ENCODE results near the gene BTBD2.
"Not testable (repeated sequence)": the region's sequence is repeated elsewhere in the genome, so short reads cannot be mapped to it uniquely, and the experiment has no call there.

BTBD2 gene

GRCh38 chr19:2037651-2038255 lies 22.2 kb upstream of the BTBD2 start:
- POLR2A ChIA-PET, result no interaction called here
- TF ChIP-seq LEF1 (IDR thresholded peaks at IDR 0.05; ENCODE audit: borderline replicate concordance) (no peak), FOXK2 (IDR thresholded peaks at IDR 0.05) (no peak), NFRKB (IDR thresholded peaks at IDR 0.05) (no peak), SP1 (IDR thresholded peaks at IDR 0.05) (no peak), FOXM1 (IDR thresholded peaks at IDR 0.05; ENCODE audit: borderline replicate concordance) (no peak), L3MBTL2 (conservative IDR thresholded peaks at IDR 0.05) (no peak), ZNF384 (IDR thresholded peaks at IDR 0.05) (no peak), SUZ12 (IDR thresholded peaks at IDR 0.05) (no peak), TARDBP (IDR thresholded peaks at IDR 0.05) (no peak), CTBP1 (IDR thresholded peaks at IDR 0.05; ENCODE audit: borderline replicate concordance) (no peak)
- TF ChIP-seq, protein P1, sequence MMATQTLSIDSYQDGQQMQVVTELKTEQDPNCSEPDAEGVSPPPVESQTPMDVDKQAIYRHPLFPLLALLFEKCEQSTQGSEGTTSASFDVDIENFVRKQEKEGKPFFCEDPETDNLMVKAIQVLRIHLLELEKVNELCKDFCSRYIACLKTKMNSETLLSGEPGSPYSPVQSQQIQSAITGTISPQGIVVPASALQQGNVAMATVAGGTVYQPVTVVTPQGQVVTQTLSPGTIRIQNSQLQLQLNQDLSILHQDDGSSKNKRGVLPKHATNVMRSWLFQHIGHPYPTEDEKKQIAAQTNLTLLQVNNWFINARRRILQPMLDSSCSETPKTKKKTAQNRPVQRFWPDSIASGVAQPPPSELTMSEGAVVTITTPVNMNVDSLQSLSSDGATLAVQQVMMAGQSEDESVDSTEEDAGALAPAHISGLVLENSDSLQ (IDR thresholded peaks at IDR 0.05), result no peak
- no peak for DNase-seq (ENCODE audit: extremely low spot score)
- CTCF ChIA-PET, result no interaction called here

GRCh38 chr19:2036424-2036823 lies 20.9 kb upstream of the BTBD2 start:
- POLR2A ChIA-PET, result no interaction called here
- TF ChIP-seq FOXK2 (IDR thresholded peaks at IDR 0.05) (no peak), SUZ12 (IDR thresholded peaks at IDR 0.05) (no peak), SP1 (IDR thresholded peaks at IDR 0.05) (no peak)
- CTCF ChIA-PET, result no interaction called here
- DNase-seq (ENCODE audit: extremely low spot score), result no peak

DNA sequence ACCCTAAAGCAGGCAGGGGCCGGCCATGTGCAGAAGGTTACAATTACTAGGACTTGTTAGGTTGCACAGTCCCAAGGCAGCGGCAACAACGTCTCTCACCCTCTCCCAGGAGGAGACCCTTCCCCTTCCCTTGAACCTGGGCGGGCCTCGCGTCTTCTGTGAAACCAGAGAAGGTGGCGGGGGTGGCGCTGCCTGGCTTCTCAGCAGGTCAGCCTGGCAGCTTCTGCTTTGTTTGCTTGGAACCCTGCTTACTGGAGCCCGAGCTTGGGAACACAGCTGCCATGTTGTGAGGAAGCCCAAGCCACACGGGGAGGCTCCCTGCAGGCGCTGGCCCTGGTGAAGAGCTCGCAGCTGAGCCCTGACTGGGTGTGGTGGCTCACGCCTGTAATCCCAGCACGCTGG lies 20.1 kb upstream of the BTBD2 start:
- ChIA-PET CTCF (interaction anchor here (0.8 kb wide), 1 partner anchor 18 kb away, joined by 3 read pairs; no protein-coding TSS in a partner anchor), POLR2A (interaction anchor here (1.0 to 1.4 kb wide), 3 partner anchors 8 to 16 kb away, joined by 3 to 5 read pairs (median 4); partner anchors contain the start of gene MKNK2)
- DNase-seq (ENCODE audit: extremely low spot score), result no peak
- no peak for TF ChIP-seq FOXA1 (IDR thresholded peaks at IDR 0.05)

DNA sequence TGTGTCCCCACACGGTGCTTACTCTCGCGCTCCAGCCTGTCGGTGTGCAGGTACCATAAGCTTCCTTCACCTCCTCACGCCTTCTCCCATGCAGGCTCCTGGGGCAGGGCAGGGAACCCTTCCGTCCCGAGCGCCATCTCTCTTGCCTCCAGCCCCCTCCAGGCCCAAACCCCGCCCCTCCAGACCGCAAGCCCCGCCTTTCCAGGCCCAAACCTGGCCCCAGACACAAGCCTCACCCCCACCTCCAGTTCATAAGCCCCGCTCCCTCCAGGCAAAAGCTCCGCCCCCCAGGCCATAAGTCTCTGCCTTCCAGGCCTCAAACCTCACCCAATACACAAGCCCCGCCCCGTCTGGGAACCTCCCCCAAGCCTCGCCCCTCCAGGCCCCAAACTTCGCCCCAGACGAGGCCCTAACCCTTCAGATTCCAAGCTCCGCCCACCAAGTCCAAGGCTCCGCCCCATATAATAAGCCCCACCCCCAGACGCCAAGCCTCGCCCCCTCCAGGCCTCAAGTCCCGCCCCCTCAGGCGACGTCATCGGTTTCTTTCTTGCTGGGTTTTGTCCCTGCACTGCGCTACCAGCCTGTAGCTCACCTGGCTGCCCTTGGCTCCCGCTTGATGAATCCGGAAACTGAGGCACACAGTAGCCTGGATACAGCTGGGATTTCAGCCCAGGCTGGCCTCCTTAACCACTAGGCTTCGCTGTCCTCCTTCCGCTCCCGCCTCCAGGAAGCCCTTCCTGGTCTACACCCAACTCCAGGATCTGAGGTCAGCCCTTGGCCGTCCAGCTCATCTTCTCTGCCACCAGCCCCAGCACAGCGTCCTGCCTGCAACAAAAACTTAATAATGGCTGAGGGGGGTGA lies 19.4 kb upstream of the BTBD2 start:
- TF ChIP-seq, protein P1 (IDR thresholded peaks at IDR 0.05), result peak; percentile 73
- TF ChIP-seq CTBP1 (IDR thresholded peaks at IDR 0.05; ENCODE audit: borderline replicate concordance), result no peak
- no peak for TF ChIP-seq ZNF384 (IDR thresholded peaks at IDR 0.05)
- TF ChIP-seq SP1 (IDR thresholded peaks at IDR 0.05), result 0 out of 2 replicates have a peak, but pooled peaks have one; percentile 42
- no peak for TF ChIP-seq NFRKB (IDR thresholded peaks at IDR 0.05)
- POLR2A ChIA-PET, result interaction anchor here (0.8 to 1.4 kb wide), 5 partner anchors 9 to 27 kb away, joined by 3 to 5 read pairs (median 3); partner anchors contain the start of gene MKNK2

GRCh38 chr19:2034253-2034652 lies 18.7 kb upstream of the BTBD2 start:
- CTCF ChIA-PET; DNase-seq (ENCODE audit: extremely low spot score): not testable (repeated sequence)
- POLR2A ChIA-PET, result interaction anchor here (0.9 to 1.2 kb wide), 2 partner anchors 9 to 28 kb away, joined by 3 read pairs; no protein-coding TSS in a partner anchor

More for the DNA sequence above, 19.4 kb upstream of the BTBD2 start:
- CTCF ChIA-PET, result interaction anchor here (0.8 kb wide), 1 partner anchor 18 kb away, joined by 3 read pairs; no protein-coding TSS in a partner anchor
- peak; percentile 86 for DNase-seq (ENCODE audit: extremely low spot score)

- CTCF ChIA-PET, result no interaction called here
- POLR2A ChIA-PET, result no interaction called here
- DNase-seq (ENCODE audit: extremely low spot score), result no peak
- TF ChIP-seq CTBP1 (IDR thresholded peaks at IDR 0.05; ENCODE audit: borderline replicate concordance), result no peak
- TF ChIP-seq, protein P1 (IDR thresholded peaks at IDR 0.05), result no peak
- TF ChIP-seq LEF1 (IDR thresholded peaks at IDR 0.05; ENCODE audit: borderline replicate concordance), result no peak
- no peak for TF ChIP-seq FOXK2 (IDR thresholded peaks at IDR 0.05)
- no peak for TF ChIP-seq ELF4 (IDR thresholded peaks at IDR 0.05)
These were observed 18.3 kb upstream of the BTBD2 start for GRCh38 chr19:2033825-2034159.

- ChIA-PET POLR2A (interaction anchor here (1.1 to 1.5 kb wide), 2 partner anchors 10 to 18 kb away, joined by 3 read pairs; partner anchors contain the start of gene MKNK2), CTCF (no interaction called here)
- TF ChIP-seq FOXA1 (IDR thresholded peaks at IDR 0.05) (no peak), ARNT (IDR thresholded peaks at IDR 0.05) (no peak), FOXK2 (IDR thresholded peaks at IDR 0.05) (no peak), FOXM1 (IDR thresholded peaks at IDR 0.05; ENCODE audit: borderline replicate concordance) (no peak), NFRKB (IDR thresholded peaks at IDR 0.05) (no peak)
- DNase-seq (ENCODE audit: extremely low spot score), result no peak
These were observed 17.8 kb upstream of the BTBD2 start for GRCh38 chr19:2033115-2033824.

Data from HEK293T (cell line).